ENCODE results near the gene GLT8D1.
A peak's percentile ranks its signal among the peaks of the same experiment; 100 is the strongest.
"Not testable (repeated sequence)": the region's sequence is repeated elsewhere in the genome, so short reads cannot be mapped to it uniquely, and the experiment has no call there.

GLT8D1 gene

DNA sequence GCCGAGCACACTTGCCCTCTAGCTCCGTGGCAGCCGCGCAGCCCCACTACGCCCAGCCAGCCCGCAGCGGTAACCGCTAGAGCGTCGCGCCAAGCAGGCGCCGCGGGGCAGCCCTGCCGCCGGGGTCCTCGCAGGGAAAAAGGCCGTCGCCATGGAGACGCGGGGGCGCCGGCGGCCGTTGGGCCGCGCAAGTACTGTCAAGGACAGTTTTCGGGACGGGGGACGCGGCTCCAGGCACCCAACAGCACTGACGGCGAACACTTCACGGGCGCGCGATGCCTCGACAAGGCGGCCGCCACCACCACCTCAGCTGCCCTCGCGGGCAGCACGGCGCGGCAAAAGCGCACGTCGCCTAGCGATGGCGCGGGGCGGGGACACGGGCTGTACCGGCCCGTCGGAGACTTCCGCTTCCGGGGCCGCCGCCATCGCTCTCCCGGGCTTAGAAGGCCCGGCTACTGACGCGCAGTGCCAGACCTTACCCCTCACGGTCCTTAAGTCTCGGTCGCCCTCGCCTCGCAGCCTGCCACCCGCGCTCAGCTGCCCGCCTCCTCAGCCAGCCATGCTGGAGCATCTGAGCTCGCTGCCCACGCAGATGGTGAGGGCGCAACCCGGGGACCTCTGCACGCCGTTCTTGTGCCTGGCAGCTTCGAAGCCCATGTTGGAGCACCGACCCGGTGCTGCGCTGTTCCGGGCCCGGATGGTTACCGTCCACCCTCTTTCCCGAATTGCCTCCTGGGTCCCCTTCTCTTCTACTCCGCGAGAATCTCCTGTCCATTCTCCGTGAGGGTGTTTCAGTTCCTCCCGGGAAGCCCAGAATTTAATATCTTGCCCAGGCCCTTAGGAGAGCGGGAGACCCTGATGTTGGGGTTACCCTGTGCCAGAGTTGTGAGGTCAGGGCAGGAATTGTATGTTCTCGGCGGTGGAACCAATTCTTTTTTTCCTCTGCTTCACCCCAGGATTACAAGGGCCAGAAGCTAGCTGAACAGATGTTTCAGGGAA is at the start of gene GLT8D1, which contains the start of gene SPCS1:
TSS of gene GLT8D1 (minus strand) at position 104 of the 999 bp plus-strand sequence. CDS start 5,331 bp downstream, outside the sequence.
TSS of gene SPCS1 (plus strand) at position 419 of the 999 bp plus-strand sequence. CDS start at position 560, 141 bp downstream.
- DNase-seq: peak; percentile 75

DNA sequence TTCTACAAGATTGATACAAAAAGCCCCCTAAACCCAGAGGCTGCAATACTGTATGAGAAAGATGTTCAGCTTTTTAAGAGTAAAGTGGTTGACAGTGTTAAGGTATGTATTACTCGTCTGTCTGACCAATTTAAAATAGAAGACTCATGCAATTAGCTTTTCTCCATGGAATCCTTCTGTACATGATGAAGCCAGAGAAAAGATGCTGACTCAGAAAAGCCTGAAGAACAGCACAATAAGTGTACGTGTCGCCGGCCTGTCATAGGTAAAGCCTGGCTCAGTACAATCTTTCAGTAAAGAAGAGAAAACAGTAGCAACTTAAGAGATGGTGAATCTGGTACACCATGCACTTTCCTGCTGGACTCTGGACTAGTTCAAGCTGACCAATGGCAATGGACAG is 48.8 kb upstream of the GLT8D1 start:
- DNase-seq: no peak

GRCh38 chr3:52752045-52752660 is 46.6 kb upstream of the GLT8D1 start:
- DNase-seq: no peak

DNA sequence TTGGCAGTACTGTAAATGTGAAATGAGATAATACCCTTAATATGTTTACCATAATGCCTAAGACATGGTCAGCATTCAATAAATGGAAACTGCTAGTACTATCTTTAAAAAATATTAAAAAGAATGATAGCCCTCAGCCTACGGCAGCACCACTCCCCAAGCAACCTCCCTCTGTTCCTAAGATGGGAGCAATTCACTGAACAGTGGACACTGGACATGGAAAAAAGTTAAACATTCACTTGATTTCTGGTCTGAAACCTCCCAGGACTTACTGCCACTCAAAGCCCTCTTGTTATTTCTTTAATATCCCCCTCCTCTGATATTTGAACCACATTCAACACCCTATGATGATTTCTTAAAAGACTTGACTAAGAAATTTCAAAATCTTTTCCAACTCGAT is 38.1 kb upstream of the GLT8D1 start:
- DNase-seq: no peak

GRCh38 chr3:52743152-52743551 is 37.6 kb upstream of the GLT8D1 start:
- DNase-seq: no peak

DNA sequence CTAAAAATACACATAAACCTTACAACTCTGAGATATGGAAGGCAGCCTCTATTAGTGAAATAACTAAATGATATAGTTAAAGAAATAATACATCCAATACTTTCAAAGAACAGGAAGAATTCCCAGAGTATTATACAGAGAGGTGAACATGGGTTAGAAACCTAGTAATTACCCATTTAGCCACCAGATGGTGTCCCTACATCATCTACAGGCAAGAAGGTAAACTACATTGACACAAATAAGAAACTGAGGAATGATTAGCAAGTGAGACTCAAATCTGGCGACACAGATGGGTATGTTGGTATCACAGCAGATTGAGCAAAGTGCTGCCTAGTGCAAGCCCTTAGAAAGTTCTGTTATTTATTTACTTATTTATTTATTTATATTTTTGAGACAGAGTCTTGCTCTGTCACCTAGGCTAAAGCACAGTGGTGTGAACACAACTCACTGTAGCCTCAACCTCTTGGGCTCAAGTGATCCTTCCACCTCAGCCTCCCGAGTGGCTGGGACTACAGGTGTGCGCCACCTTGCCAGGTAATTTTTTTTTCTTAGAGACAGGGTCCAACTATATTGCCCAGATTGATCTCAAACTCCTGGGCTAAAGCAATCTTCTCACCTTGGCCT is 36.9 kb upstream of the GLT8D1 start:
- DNase-seq: no peak

DNA sequence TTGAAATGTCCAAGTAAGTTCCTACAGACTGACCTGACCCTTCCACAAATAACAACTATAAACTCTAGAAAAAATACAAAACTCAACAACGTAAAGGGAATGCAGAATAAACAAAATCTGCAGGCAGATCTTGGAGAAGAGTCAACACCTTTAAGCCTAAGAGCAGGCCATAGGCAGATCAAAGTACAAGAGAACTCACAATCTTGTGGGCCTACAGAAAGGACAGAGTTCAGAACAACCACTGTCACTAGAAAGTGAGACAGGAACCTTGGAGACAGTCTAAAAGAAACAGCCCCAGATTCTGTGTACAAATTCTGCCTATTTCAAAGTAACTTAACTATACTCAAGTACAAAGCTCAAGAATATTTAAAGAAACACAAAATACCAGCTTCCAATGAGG is 34.1 kb upstream of the GLT8D1 start:
- DNase-seq: no peak

- no peak for DNase-seq
These were observed 27.8 kb upstream of the GLT8D1 start for GRCh38 chr3:52733256-52733891.

DNA sequence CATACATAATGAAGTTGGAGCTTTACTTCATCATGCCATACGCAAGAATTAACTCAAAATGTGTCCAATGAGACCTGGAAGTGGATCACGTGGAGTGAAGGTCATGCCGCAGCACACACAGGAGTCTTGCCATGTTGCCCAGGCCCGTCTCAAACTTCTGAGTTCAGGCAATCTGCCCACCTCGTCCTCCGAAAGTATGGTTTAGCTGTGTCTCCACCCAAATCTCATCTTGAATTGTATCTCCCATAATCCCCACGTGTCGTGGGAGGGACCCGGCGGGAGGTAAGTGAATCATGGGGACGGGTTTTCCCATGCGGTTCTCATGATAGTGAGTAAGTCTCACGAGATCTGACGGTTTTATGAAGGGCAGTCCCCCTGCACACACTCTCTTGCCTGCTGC is 26.0 kb upstream of the GLT8D1 start:
- DNase-seq: no peak

DNA sequence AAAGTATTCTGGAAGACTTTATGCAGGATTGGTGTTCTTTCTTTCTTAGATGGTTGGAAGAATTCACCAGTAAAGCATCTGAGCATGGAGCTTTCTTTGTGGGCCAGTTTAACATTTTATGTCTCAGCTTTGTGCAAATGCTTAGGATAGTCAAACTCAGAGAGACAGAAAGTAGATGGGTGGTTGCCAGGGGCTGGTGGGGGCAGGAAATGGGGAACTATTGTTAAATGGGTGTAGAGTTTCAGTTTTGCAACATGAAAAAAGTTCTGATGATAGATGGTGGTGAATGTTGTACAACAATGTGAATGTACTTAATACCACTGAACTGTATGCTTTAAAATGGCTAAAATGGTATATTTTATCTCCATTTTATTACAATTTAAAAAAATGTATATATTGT is 25.1 kb upstream of the GLT8D1 start:
- no peak for DNase-seq

DNA sequence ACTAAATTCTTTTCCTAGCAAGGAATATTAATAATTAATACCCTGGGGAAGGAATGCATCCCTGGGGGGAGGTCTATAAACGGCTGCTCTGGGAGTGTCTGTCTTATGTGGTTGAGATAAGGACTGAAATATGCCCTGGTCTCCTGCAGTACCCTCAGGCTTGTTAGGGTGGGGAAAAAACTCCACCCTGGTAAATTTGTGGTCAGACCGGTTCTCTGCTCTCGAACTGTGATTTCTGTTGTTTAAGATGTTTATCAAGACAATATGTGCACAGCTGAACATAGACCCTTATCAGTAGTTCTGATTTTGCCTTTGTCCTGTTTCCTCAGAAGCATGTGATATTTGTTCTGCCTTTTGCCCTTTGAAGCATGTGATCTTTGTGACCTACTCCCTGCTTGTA is 23.2 kb upstream of the GLT8D1 start:
- not testable (repeated sequence) for DNase-seq

- no peak for DNase-seq
These were observed 18.9 kb upstream of the GLT8D1 start for GRCh38 chr3:52724511-52724910.

DNA sequence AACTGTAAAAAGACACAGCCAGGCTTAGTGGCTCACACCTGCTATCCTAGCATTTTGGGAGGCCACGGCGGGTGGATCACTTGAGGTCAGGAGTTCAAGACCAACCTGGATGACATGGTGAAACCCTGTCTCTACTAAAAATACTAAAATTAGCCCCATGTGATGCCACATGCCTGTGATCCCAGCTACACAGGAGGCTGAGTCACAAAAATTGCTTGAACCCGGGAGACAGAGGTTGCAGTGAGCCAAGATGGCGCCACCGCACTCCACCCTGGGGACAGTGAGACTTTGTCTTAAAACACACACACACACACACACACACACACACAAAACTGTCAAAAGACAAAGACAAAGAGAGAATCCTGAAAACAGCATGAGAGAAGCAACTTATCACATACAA is 18.3 kb upstream of the GLT8D1 start:
- no peak for DNase-seq

DNA sequence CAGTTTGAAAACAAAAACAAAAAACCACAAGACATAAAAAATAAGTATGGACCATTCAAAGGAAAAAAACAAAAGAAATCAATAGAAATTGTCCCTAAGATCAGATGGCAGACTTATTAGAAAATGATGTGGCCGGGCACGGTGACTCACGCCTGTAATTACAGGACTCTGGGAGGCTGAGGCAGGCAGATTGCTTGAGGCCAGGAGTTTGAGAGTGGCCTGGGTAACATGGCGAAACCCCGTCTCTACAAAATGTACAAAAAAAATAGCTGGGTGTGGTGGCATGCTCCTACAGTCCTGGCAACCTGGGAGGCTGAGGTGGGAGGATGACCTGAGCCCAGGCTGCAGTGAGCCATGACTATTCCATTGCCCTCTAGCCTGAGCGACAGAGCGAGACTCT is 16.9 kb upstream of the GLT8D1 start:
- no peak for DNase-seq

DNA sequence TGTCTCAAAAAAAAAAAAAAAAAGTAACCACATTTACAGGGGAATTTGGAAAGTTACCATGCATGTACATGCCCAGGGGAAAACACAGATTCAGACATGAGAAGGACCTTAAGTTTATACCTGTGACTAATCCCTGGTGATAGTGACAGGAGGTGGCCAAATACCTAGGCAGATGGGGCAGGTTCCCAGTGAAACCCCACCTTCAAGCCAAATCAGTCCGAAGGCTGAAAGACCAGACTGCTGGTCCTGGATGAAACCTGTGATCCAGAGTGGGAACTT is 16.1 kb upstream of the GLT8D1 start:
- no peak for DNase-seq

GRCh38 chr3:52721002-52721729 is 15.6 kb upstream of the GLT8D1 start:
- no peak for DNase-seq

GRCh38 chr3:52719618-52720017 is 14.0 kb upstream of the GLT8D1 start:
- DNase-seq: no peak

- DNase-seq: no peak
These were observed 10.2 kb upstream of the GLT8D1 start for GRCh38 chr3:52715714-52716305.

DNA sequence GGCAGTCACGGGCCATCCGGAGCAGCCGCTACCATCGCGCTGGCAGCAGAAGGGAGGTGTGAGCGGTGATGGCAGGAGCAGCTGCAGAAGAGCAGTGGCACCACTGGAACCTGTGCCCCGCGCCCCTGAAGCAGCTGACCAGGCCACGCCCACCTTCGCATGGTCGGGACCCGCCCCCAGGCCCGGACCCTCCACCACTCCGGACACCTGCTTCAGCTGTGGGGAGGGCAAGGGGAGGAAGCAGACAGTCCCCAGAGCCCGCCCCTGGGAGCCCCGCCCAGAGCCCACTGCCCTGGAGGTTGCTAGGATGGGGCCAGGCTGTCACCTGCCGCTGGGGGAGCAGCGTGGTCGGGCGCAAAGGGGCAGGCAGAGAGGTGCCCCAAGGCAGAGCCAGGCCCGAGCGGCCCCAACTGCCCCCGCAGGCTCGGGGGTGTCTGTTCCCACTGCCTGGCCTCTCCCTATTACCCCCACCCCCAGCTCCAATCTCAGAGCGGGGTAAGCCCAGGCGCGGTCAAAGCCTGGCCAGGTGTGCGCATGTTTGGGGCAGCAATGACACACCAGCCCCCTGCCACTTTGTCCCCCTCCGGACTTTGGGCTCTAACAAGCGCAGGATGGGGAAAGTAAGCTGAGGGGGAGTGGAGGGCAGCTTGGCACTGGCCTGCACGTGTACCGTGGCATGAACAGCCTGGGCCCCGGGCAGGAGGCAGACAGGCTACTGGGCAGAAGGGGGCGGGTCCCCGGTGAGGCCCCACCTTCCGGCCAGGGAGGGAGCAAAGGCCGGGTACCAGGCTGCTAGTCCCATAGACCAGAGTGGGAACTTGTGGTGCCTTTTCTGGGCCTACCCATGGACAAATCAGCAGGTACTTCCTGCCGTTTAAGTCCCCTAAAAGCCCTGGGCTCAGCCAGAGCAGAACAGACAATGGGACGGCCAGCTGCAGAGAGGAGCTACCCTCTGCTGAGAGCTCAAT is 9.0 kb upstream of the GLT8D1 start:
- no peak for DNase-seq

- DNase-seq: no peak
These were observed 7.0 kb upstream of the GLT8D1 start for GRCh38 chr3:52712291-52713212.

All from NCI-H1048 (cell line).